ENCODE data around the gene CRTC1.

DNA sequence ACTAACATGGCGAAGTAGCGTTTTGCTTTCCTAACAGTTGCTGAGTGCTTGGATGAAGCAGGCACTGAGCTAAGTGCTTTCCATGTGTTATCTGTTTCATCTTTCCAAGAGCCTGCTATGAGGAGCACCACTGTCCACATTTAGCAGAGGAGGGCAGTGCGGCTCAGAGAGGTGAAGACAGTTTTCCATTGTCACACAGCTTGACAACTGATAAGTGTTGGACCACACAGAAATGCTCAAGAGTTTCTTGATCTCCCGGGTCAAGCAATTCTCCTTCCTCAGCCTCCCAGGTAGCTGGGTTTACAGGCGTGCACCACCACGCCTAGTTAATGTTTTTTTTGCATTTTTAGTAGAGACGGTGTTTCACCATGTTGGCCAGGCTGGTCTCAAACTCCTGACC is 6.8 kb upstream of the CRTC1 start:
- TF ChIP-seq, protein P1, sequence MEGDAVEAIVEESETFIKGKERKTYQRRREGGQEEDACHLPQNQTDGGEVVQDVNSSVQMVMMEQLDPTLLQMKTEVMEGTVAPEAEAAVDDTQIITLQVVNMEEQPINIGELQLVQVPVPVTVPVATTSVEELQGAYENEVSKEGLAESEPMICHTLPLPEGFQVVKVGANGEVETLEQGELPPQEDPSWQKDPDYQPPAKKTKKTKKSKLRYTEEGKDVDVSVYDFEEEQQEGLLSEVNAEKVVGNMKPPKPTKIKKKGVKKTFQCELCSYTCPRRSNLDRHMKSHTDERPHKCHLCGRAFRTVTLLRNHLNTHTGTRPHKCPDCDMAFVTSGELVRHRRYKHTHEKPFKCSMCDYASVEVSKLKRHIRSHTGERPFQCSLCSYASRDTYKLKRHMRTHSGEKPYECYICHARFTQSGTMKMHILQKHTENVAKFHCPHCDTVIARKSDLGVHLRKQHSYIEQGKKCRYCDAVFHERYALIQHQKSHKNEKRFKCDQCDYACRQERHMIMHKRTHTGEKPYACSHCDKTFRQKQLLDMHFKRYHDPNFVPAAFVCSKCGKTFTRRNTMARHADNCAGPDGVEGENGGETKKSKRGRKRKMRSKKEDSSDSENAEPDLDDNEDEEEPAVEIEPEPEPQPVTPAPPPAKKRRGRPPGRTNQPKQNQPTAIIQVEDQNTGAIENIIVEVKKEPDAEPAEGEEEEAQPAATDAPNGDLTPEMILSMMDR (IDR thresholded peaks at IDR 0.05; ENCODE audit: low read length): no peak
- TF ChIP-seq EZH2 (optimal IDR thresholded peaks at IDR 0.05; ENCODE audit: low read depth, low read length) (no peak), EZH2phosphoT487 (IDR thresholded peaks at IDR 0.05; ENCODE audit: low read length) (no peak)

All from MM.1S (cell line).